ENCODE results near the gene ARRDC3.

ARRDC3 gene

DNA sequence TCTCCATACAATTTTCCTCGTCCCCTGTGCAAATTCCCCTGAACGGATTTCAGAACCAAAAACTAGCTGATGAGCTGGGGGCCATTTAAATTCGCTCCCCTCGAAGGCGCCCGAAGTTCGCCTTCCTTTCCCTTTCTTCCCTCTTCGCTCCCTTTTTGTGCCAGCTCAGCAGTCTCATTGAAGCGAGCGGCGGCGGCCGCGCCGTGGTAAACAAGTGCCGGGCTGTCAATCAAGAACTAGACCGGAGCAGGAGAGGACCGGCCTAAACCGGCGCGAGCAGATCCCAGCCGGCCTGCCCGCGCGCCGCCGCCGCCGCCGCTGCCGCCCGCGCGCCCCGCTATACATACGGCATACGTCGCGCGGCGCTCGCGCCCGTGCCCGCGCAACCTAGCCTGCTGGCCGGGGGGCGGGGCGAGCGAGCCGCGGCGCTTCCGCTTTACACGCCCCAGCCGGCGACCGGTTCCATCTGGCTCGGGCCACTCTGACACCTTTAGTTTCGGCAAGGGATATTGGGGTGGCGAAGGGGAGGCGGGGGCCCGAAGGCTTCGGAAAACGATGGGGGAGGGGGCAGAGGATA, 3.1 kb downstream of the ARRDC3 start:
- peak; percentile 37 for TF ChIP-seq POLR2A (IDR thresholded peaks at IDR 0.05; ENCODE audit: low read depth, low read length)
- DNase-seq (ENCODE audit: insufficient read length, low spot score): peak; percentile 67
- peak; percentile 75 for FAIRE-seq

DNA sequence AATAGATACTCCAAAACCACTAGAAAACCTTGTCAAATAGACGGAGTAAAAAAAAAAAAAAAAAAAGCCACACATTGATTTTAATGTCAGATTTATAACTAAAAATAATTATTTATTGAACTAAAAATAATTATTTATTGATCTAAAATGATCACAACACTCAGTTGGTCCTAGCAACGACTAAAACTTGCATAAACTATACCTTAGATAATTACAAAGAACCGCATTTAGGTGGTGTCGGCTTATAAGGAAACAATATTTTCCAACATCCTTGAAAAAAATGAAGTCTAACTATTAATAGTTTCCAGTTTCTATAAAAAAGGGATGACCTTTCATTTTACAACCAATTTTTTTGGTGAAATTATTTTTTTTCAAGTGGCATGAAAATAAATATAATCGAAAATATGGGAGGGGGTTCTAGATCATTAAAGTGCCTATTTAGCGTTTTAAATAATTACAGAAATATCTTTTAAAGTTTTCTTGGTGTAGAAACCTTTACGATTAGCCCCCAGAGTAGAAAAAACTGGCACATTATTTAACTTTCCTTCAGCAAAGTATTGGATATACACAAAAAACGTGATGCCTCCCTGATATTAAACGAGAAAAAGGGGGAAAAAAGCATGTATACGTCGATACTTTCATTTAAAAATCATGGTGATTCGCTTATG, 3.7 kb downstream of the ARRDC3 start:
- DNase-seq (ENCODE audit: insufficient read length, low spot score): no peak
- no peak for TF ChIP-seq POLR2A (IDR thresholded peaks at IDR 0.05; ENCODE audit: low read depth, low read length)
- FAIRE-seq: no peak

DNA sequence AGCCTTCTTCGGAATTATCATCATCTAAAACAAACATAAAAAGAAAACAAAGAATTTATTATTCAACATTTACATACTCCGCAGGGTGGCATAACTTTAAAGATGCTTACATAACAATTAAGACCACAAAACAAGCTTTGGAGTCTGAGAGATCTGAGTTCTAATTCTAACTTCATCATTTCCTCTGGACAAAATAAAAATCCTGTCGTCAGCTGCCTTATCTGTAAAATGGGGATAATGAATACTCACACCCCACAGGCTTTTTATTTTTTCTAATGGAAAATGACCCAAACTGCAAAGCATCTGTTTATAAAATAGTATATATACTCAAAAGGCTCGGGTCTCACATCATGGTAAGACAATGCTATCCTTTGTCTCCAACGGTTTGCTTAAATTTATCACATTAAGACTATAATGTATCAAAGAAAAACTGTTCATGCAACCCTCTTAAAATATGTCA, 4.3 kb downstream of the ARRDC3 start:
- no peak for DNase-seq (ENCODE audit: insufficient read length, low spot score)
- TF ChIP-seq POLR2A (IDR thresholded peaks at IDR 0.05; ENCODE audit: low read depth, low read length): no peak
- FAIRE-seq: no peak

DNA sequence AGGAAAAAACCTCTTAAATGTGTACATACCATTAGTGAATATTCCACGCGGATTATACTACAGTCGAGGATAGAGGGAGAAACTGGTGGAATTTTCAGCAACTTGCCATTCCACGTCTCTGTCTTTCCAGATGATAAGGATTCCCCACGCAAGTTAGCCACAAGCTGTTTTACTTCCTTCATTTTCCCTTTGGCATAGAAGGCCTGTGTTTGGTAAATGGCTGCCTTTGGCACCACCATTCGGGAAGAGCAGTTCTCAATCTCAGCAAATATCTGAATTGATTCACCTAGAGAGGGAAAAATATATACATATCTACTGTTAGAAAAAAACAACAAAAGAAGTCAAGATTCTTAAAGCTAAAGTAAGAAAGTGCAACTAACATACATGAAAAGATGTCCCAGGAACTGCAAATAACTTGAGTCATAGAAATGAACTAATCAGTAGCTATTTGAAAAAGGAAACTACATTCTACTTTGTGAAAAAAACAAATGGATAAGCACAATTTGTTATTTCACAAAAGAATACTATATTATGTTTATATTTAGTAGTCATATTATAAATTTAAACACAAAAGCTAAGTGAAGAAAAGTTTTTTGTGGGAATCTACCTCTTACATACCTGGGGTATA, 8.1 kb downstream of the ARRDC3 start:
- no peak for TF ChIP-seq POLR2A (IDR thresholded peaks at IDR 0.05; ENCODE audit: low read depth, low read length)
- DNase-seq (ENCODE audit: insufficient read length, low spot score) (no peak), FAIRE-seq (no peak)

DNA sequence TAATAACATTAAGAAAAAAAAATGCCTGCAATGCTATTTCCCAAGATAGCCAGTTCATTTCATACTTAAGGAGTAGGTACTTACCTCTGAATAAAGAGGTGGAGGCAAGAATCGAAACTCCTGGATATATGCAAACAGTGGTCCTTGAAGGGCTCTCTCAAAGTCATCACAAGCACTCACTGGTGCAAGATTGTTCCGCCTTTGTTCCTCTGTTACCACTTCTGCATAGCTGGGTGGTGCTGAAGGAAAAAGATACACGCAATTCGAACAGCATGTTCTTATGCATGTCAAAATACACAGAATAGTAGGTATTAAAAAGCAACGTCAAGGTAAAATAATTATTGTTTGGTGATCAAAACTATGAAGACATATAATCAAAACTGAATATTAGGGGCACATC, 9.5 kb downstream of the ARRDC3 start:
- DNase-seq (ENCODE audit: insufficient read length, low spot score): no peak
- TF ChIP-seq POLR2A (IDR thresholded peaks at IDR 0.05; ENCODE audit: low read depth, low read length): no peak
- FAIRE-seq: peak; percentile 30

DNA sequence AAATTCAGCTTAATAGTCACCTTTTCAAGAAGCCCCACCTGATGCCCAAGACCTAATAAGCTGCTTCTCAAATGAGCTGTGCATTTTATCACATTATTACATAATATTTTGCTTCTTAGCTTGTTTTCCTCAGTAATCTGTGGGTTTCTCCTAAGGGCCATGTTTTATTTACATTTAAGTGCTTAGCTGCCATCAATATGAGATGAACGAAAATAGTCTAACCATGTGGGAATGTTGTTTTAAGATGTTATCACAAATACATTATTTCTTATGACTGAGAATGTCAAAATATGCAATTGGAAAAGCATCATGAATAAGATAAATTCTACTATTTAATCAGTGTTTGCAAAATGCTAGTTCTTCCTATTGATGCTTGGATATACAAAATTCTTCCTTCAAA, 10.1 kb downstream of the ARRDC3 start:
- no peak for TF ChIP-seq POLR2A (IDR thresholded peaks at IDR 0.05; ENCODE audit: low read depth, low read length)
- DNase-seq (ENCODE audit: insufficient read length, low spot score): no peak
- FAIRE-seq: peak; percentile 36

DNA sequence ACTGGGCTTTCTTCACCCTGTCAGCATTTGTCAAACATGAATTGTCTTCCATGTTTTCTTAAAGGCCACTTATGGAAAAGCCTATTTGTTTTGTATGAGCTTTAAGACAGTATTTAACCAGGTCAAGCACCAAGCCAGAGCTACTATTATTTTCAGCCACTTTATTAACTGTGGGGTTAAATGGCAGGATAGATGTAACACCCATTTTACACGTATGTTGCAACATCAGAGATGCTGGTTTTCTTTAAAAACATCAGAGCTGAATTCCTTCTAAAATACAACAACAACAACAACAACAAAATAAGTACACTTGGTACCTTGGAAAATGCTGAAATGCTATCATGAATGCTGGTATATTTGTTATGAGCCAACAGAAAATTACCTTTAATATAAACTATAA, 13.6 kb downstream of the ARRDC3 start:
- FAIRE-seq (no peak), DNase-seq (ENCODE audit: insufficient read length, low spot score) (no peak)
- no peak for TF ChIP-seq POLR2A (IDR thresholded peaks at IDR 0.05; ENCODE audit: low read depth, low read length)

DNA sequence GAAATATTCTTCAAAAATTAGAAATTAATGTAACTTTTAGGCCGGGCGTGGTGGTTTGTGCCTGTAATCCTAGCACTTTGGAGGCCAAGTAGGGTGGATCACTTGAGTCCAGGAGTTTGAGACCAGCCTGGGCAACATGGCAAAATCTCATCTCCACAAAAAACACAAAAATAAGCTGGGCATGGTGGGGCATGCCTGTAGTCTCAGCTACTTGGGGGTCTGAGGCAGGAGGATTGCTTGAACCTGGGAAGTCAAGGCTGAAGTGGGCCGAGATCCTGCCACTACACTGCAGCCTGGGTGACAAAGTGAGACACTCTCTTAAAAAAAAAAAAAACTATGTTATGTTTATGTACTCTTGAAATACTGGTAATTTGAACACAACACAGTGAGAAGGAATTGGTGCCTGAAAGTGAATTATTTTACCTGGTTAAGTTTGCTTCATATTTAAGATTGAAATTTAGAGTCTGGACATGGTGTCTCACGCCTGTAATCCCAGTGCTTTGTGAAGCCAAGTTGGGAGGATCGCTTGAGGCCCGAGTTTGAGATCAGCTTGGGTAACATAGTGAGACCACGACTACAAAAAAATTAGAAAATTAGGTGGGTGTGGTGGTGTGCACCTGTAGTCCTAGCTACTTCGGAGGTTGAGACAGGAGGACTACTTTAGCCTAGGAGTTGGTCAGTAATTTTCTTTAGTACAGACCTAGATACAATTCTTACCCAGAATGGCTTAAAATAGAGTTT, 15.0 kb downstream of the ARRDC3 start:
- no peak for FAIRE-seq
- DNase-seq (ENCODE audit: insufficient read length, low spot score): no peak
- no peak for TF ChIP-seq POLR2A (IDR thresholded peaks at IDR 0.05; ENCODE audit: low read depth, low read length)

DNA sequence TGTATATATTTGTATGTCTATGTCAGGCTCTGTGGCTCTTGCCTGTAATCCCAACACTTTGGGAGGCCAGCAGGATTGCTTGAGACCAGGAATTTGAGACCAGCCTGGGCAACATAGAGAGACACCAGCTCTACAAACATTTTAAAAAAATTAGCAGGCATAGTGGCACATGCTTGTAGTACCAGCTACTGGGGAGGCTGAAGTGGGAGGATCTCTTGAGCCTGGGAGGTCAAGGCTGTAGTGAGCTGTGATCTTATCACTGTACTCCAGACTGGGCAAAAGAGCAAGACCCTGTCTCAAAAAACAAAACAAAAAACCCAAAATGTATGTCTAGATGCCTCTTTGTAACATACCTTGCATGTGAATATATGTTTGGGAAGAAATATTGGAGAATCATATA, 15.8 kb downstream of the ARRDC3 start:
- DNase-seq (ENCODE audit: insufficient read length, low spot score) (no peak), FAIRE-seq (no peak)
- no peak for TF ChIP-seq POLR2A (IDR thresholded peaks at IDR 0.05; ENCODE audit: low read depth, low read length)

DNA sequence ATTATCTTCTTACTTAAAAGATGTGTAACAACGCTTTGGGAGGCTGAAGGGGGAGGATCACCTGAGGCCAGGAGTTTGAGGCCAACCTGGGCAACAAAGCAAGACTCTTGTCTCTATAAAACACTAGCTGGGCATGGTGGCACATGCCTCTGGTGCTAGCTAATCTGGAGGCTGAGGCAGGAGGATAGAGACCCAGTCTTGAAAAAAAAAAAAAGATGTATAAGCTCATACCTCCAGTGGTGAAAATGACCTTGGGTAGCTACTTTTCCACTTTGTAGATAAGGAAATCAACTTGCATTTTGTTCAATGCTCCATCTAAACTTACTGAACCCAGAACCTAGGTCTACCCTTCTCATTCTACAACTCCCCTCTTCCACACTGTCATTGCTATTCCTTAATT, 16.6 kb downstream of the ARRDC3 start:
- no peak for FAIRE-seq
- no peak for DNase-seq (ENCODE audit: insufficient read length, low spot score)
- no peak for TF ChIP-seq POLR2A (IDR thresholded peaks at IDR 0.05; ENCODE audit: low read depth, low read length)

DNA sequence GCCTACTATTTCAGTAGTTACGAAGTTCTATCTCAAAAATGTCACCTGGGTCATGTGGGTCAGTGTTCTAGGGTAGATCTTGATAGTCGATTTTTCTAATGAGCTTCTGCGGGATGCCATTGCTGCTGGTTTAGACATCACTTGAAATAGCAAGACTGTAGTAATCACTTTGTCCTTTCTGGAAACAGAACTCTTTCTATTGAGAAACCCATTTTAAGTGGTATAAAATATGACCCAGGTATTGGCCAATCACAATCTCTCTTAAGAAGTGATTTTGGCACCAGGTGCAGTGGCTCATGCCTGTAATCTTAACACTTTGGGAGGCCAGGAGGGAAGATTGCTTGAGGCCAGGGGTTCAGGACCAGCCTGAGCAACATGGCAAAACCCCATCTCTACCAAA, 17.6 kb downstream of the ARRDC3 start:
- TF ChIP-seq POLR2A (IDR thresholded peaks at IDR 0.05; ENCODE audit: low read depth, low read length): no peak
- FAIRE-seq: no peak
- no peak for DNase-seq (ENCODE audit: insufficient read length, low spot score)

DNA sequence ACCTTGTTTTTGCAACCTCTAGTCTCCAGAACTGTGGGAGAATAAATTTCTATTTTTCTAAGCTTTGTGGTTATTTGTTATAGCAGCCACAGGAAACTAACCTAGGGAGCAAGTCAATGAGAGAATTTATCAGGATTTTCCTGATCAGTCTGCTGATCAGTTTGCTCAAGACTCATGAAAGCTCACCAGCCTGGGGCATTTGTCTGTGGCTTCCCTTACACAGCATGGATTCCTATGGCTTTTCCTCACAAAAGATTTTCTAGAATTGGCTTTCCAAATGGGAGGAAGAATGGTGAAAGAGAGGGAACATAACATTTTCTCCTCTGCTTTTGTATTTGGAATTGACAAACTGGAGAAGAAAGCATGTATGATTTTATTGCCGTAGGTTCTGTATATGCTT, 20.2 kb downstream of the ARRDC3 start:
- no peak for FAIRE-seq
- DNase-seq (ENCODE audit: insufficient read length, low spot score): no peak
- TF ChIP-seq POLR2A (IDR thresholded peaks at IDR 0.05; ENCODE audit: low read depth, low read length): no peak

DNA sequence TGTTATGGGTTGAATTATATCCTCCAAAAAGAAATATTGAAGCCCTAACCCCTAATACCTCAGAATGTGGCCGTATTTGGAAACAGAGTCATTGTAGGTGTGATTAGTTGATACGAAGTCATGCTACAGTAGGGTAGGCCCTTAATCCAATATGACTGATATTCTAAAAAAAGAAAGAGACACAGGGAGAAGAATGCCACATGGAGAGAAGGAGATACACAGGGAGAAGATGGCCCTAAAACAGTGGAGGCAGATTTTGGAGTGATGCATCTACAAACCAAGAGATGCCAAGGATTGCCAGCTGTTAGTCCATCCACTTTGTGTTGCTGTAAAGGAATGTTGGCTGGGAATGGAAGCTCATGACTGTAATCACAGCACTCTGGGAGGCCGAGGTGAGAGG, 21.3 kb downstream of the ARRDC3 start:
- no peak for FAIRE-seq
- DNase-seq (ENCODE audit: insufficient read length, low spot score): no peak
- no peak for TF ChIP-seq POLR2A (IDR thresholded peaks at IDR 0.05; ENCODE audit: low read depth, low read length)

DNA sequence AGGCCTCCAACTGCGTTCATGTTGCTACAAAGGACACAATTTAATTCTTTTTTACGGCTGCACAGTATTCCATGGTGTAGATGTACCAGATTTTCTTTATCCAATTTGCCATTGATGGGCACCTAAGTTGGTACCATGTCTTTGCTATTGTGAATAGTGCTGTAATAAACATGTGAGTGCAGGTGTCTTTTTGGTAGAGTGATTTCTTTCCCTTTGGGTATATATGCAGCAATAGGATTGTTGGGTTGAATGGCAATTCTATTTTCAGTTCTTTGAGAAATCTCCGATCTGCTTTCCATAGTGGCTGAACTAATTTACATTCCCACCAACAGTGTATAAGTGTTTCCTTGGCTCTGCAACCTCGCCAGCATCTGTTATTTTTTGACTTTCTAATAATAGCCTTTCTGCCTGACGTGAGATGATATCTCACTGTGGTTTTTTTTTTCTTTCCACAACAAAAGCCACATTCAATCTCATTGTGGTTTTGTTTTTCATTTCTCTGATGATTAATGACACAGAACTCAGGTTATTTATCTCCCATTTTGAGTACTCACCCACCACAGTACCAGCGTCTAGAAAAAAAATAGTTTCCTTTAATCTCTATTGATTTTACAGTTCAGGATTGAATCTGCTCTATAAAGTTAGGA, 21.9 kb downstream of the ARRDC3 start:
- TF ChIP-seq POLR2A (IDR thresholded peaks at IDR 0.05; ENCODE audit: low read depth, low read length): no peak
- FAIRE-seq (no peak), DNase-seq (ENCODE audit: insufficient read length, low spot score) (no peak)

All from H54 (cell line).